ENCODE results near the gene TREH. TPM values are rescaled to one million over a fixed set of nuclear protein-coding genes. Genes with fewer than 3 reads are reported as not detected.

The TREH gene
- total RNA-seq, 2 donors from 2014 or later = 2.4 TPM; not detected in 1

DNA sequence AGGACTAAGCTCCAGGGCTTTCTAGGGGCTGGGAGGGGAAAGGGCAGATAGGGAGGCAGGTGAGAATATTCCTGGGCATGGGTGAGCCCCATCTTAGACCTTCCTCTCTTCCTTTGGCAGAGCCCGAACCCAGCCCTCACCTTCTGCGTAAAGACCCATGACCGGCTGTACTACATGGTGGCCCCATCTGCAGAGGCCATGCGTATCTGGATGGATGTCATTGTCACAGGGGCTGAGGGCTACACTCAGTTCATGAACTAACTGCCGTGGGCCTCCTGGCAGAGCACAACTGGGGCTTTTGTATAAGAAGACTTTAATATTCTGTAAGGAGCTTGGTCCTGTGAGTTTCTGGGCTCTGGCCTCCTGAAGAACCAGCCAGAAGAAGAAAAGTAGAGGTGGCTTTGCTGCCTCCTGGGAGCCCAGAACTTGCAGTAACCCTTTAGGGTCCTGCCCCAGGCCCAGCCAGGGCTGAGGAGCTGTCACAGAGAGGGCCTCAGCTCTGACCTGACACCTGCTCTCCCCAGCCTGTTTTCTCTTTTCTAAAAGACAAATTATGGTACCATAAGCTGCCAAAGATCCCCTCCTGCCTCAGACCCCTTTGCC lies 22.8 kb downstream of the TREH start:
- Histone ChIP-seq H3K27ac (no peak overlapping the region), H3K4me3 (no peak overlapping the region), H3K36me3 (no peaks in the 10 kb centered on the region), H3K27me3 (replicated peaks; ENCODE audit: insufficient read depth) (no peaks in the 10 kb centered on the region), H3K9me3 (no peaks in the 10 kb centered on the region), H3K4me1 (replicated peaks) (no peaks in the 10 kb centered on the region)
- intact Hi-C loops (cut with DNase I) = loop anchor here (5.0 kb wide), 2 partner anchors 49 to 64 kb away; partner anchors contain the start of gene PHLDB1
- DNase-seq (ENCODE audit: low spot score) = no peak
- WGBS = 87% methylated on average over 5 of the region's 5 CpGs
- TF ChIP-seq, protein P1, sequence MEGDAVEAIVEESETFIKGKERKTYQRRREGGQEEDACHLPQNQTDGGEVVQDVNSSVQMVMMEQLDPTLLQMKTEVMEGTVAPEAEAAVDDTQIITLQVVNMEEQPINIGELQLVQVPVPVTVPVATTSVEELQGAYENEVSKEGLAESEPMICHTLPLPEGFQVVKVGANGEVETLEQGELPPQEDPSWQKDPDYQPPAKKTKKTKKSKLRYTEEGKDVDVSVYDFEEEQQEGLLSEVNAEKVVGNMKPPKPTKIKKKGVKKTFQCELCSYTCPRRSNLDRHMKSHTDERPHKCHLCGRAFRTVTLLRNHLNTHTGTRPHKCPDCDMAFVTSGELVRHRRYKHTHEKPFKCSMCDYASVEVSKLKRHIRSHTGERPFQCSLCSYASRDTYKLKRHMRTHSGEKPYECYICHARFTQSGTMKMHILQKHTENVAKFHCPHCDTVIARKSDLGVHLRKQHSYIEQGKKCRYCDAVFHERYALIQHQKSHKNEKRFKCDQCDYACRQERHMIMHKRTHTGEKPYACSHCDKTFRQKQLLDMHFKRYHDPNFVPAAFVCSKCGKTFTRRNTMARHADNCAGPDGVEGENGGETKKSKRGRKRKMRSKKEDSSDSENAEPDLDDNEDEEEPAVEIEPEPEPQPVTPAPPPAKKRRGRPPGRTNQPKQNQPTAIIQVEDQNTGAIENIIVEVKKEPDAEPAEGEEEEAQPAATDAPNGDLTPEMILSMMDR (IDR thresholded peaks at IDR 0.05) = no peak
- TF ChIP-seq POLR2A (IDR thresholded peaks at IDR 0.05) = no peak
- TF ChIP-seq POLR2AphosphoS5 (IDR thresholded peaks at IDR 0.05) = no peak

DNA sequence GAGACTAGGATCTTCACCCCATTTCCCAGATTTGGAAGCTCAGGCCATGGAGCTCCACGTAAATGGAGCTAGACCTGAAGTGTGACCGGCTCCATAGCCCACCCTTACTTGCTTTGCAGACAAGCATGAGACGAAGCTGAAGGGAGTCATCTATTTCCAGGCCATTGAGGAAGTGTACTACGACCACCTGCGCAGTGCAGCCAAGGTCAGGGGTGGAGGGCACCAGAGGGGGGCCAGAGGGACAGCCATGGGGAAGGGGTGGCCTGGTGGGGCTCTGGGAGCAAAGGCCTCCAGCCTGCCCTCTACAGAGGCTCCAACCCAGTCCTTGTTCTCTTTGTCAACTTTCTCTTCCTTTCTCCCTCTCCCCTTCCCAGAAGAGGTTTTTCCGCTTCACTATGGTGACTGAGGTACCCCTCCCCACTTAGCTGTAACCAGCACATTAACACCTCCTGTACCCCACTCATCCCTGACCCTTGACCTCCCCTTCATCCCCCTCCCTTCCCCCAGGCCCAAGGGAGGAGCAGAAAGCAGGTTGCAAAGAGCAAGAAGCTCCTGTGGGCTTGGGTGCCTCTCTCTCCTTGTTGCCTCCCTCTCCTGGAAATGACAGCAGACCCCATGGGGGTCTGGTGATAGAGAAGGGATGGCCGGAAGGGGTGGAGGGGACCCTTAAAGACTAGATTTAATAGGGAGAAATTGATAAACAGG lies 23.8 kb downstream of the TREH start:
- H3K36me3 ChIP-seq = peaks cover 0 to 6% of the 10 kb centered on the region in 2 donors
- H3K4me1 ChIP-seq (replicated peaks) = no peaks in the 10 kb centered on the region
- WGBS = 83% methylated on average over 7 of the region's 7 CpGs
- no peak overlapping the region for H3K27ac ChIP-seq
- H3K9me3 ChIP-seq = no peaks in the 10 kb centered on the region
- no peaks in the 10 kb centered on the region for H3K27me3 ChIP-seq (replicated peaks; ENCODE audit: insufficient read depth)
- DNase-seq (ENCODE audit: low spot score) = no peak
- no peak overlapping the region for H3K4me3 ChIP-seq
- intact Hi-C loops (cut with DNase I) = loop anchor here (5.0 kb wide), 2 partner anchors 48 to 63 kb away; partner anchors contain the start of gene PHLDB1
- TF ChIP-seq, protein P1 (IDR thresholded peaks at IDR 0.05) = no peak
- TF ChIP-seq POLR2A (IDR thresholded peaks at IDR 0.05) (no peak), POLR2AphosphoS5 (IDR thresholded peaks at IDR 0.05) (no peak)

- intact Hi-C loops (cut with DNase I) = no loop called here
- Histone ChIP-seq H3K27ac (no peak overlapping the region), H3K9me3 (no peaks in the 10 kb centered on the region), H3K4me1 (replicated peaks) (no peaks in the 10 kb centered on the region), H3K4me3 (no peak overlapping the region), H3K36me3 (peaks cover 0 to 12% of the 10 kb centered on the region in 2 donors), H3K27me3 (replicated peaks; ENCODE audit: insufficient read depth) (no peaks in the 10 kb centered on the region)
- TF ChIP-seq POLR2A (IDR thresholded peaks at IDR 0.05) = no peak
- TF ChIP-seq, protein P1 (IDR thresholded peaks at IDR 0.05) = no peak
- 84% methylated on average over 8 of the region's 8 CpGs for WGBS
- no peak for DNase-seq (ENCODE audit: low spot score)
Measured at GRCh38 chr11:118653684-118654390, 25.6 kb downstream of the TREH start.

DNA sequence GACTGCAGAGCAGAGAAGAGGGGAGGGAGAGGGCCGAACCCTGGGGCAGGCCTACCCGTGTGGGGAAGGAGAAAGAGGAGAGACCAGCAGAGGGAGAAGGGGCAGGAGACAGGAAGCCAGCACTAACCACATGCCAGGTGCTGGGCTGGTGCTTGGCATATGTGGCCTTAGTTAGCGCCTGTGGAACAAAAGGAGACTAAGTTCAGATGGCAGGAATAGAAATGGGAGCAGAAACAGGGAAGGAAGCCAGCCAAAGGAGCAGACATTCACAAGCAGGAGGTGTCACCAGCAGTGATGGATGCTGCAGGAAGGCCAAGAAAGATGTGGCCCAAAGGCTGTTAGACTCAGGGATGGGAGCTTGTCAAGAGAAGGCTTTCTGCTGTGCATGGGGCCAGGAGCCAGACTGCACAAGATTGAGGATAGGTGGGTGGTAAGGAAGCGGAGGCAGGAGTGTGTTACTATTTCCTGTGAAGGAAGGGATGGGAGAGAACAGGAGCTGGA lies 26.7 kb downstream of the TREH start:
- no peak for TF ChIP-seq POLR2A (IDR thresholded peaks at IDR 0.05)
- intact Hi-C loops (cut with DNase I) = no loop called here
- Histone ChIP-seq H3K36me3 (peaks cover 0 to 12% of the 10 kb centered on the region in 2 donors), H3K4me3 (no peak overlapping the region), H3K4me1 (replicated peaks) (no peaks in the 10 kb centered on the region), H3K27me3 (replicated peaks; ENCODE audit: insufficient read depth) (no peaks in the 10 kb centered on the region), H3K27ac (no peak overlapping the region), H3K9me3 (no peaks in the 10 kb centered on the region)
- WGBS = 40% methylated on average over 4 of the region's 4 CpGs
- DNase-seq (ENCODE audit: low spot score) = no peak

- 92% methylated on average over 3 of the region's 3 CpGs for WGBS
- Histone ChIP-seq H3K4me1 (replicated peaks) (no peaks in the 10 kb centered on the region), H3K9me3 (no peaks in the 10 kb centered on the region), H3K36me3 (peaks cover 0 to 12% of the 10 kb centered on the region in 2 donors), H3K27me3 (replicated peaks; ENCODE audit: insufficient read depth) (no peaks in the 10 kb centered on the region), H3K27ac (no peak overlapping the region), H3K4me3 (no peak overlapping the region)
- intact Hi-C loops (cut with DNase I) = no loop called here
- TF ChIP-seq POLR2AphosphoS5 (IDR thresholded peaks at IDR 0.05) (no peak), POLR2A (IDR thresholded peaks at IDR 0.05) (no peak)
- TF ChIP-seq, protein P1 (IDR thresholded peaks at IDR 0.05) = no peak
- no peak for DNase-seq (ENCODE audit: low spot score)
Measured at GRCh38 chr11:118651820-118652219, 27.6 kb downstream of the TREH start.

All from prostate gland (tissue), 2 donors.